Loucy (cell line): Measurements from ENCODE around the gene GK2.

ENCODE experiments used
- H2AFZ ChIP-seq: fragments of 200-600 bp; sonication (generic); 2 replicates; pipeline ENCODE4 v1.6.0; 2016; ENCODE audit warnings: antibody characterized with exemption, mild to moderate bottlenecking, low read length, moderate library complexity
- H3F3A ChIP-seq: fragments of 200-600 bp; 2 replicates; pipeline ENCODE4 v1.6.0; 2016; ENCODE audit warnings: antibody characterized with exemption, low read depth, mild to moderate bottlenecking
- H3K27me3 ChIP-seq: fragments of 200-600 bp; sonication (generic); 2 replicates; pipeline ENCODE4 v1.6.1; 2014; ENCODE audit warnings: low read length, mild to moderate bottlenecking; ENCODE audit not compliant: insufficient read depth, poor library complexity, severe bottlenecking
- H3K36me3 ChIP-seq: fragments of 200-600 bp; sonication (generic); 2 replicates; pipeline ENCODE4 v1.6.1; 2016; ENCODE audit warnings: low read length; ENCODE audit not compliant: insufficient read depth
- H3K4me1 ChIP-seq: fragments of 200-600 bp; sonication (generic); 2 replicates; pipeline ENCODE4 v1.5.1; 2014; ENCODE audit warnings: low read length, mild to moderate bottlenecking; ENCODE audit not compliant: insufficient read depth, poor library complexity, severe bottlenecking
- H3K4me2 ChIP-seq: fragments of 200-600 bp; sonication (generic); 2 replicates; pipeline ENCODE4 v1.6.0; 2014; ENCODE audit warnings: antibody characterized with exemption, low read length, low read depth, mild to moderate bottlenecking; ENCODE audit not compliant: poor library complexity, severe bottlenecking
- H3K4me3 ChIP-seq: fragments of 200-600 bp; sonication (generic); 2 replicates; pipeline ENCODE4 v1.5.1; 2014; ENCODE audit warnings: low read length, mild to moderate bottlenecking, mixed read lengths; ENCODE audit not compliant: poor library complexity, severe bottlenecking
- H3K79me2 ChIP-seq: fragments of 200-600 bp; sonication (generic); 2 replicates; pipeline ENCODE4 v1.6.1; 2014; ENCODE audit warnings: low read length; ENCODE audit not compliant: insufficient read depth
- H3K9ac ChIP-seq: fragments of 200-600 bp; sonication (generic); 2 replicates; pipeline ENCODE4 v1.6.0; 2014; ENCODE audit warnings: mild to moderate bottlenecking, low read depth, low read length, moderate library complexity; ENCODE audit not compliant: poor library complexity, severe bottlenecking
- H3K9me2 ChIP-seq: fragments of 200-600 bp; sonication (generic); replicated peaks from 2 replicates; pipeline ENCODE4 v1.6.1; 2016; ENCODE audit warnings: low read depth, low read length, mixed read lengths
- H3K9me3 ChIP-seq: fragments of 200-600 bp; sonication (generic); 2 replicates; pipeline ENCODE4 v1.6.1; 2014; ENCODE audit warnings: mild to moderate bottlenecking, antibody characterized with exemption, low read length, low read depth; ENCODE audit not compliant: insufficient read depth
- H4K20me1 ChIP-seq: fragments of 200-600 bp; sonication (generic); 2 replicates; pipeline ENCODE4 v1.6.0; 2014; ENCODE audit warnings: antibody characterized with exemption, low read length, mild to moderate bottlenecking; ENCODE audit not compliant: insufficient read depth, poor library complexity, severe bottlenecking
- CTCF ChIP-seq: fragments of 200-600 bp; sonication (generic); conservative IDR thresholded peaks from 2 replicates; pipeline ENCODE4 v1.5.1; 2014; ENCODE audit warnings: mild to moderate bottlenecking, antibody characterized with exemption, low read length
- EZH2phosphoT487 ChIP-seq: fragments of 200-600 bp; IDR thresholded peaks from 2 replicates; pipeline ENCODE4 v1.6.1; 2018; ENCODE audit warnings: antibody characterized with exemption, mild to moderate bottlenecking, moderate library complexity, borderline replicate concordance

GK2 gene

DNA sequence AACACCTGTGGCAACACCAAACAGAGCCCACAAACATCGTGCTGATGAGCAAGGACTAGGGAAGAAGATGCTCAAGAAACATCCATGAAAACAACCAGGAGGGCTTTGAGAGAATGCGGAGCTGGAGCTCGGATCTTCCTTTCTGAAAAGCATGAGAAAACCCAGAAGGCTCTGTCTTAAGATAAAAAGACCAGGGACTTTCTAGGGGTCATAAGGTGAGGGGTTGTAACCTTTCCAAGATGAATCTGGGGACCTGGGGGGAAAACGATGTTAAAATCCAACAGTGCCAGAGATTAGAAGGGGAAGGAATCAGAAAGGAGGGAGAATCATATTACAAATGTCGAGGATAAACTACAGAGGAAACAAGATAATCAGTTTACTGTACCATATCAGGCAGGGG, 10.1 kb downstream of the GK2 start:
- Histone ChIP-seq H3K9ac (no peak overlapping the region), H2AFZ (no peak overlapping the region), H3K9me2 (no peaks in the 10 kb centered on the region), H3F3A (no peaks in the 10 kb centered on the region), H3K4me3 (no peak overlapping the region), H3K4me1 (no peaks in the 10 kb centered on the region), H3K4me2 (no peak overlapping the region), H3K36me3 (no peaks in the 10 kb centered on the region), H3K79me2 (no peaks in the 10 kb centered on the region), H4K20me1 (no peaks in the 10 kb centered on the region), H3K9me3 (no peaks in the 10 kb centered on the region), H3K27me3 (no peaks in the 10 kb centered on the region)
- TF ChIP-seq EZH2phosphoT487 (no peak), CTCF (no peak)

DNA sequence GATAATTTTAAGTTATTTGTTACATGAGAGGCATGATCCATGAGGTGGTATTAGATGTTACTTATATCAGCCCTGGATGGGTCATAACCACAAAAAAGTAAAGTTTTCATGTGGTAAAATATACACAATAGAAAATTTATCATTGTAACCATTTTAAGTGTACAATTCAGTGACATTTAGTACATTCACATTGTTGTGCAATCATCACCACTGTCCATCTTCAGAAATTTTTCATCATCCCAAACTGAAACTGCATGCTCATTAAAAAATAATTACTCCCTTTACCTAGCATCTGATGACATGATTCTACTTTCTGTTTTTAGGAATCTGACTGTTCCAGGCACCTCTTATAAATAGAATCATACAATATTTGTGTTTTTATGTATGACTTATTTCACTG, 11.2 kb downstream of the GK2 start:
- Histone ChIP-seq H2AFZ (no peak overlapping the region), H3K4me3 (no peak overlapping the region), H3K4me2 (no peak overlapping the region), H3K36me3 (no peaks in the 10 kb centered on the region), H3K79me2 (no peaks in the 10 kb centered on the region), H3F3A (no peaks in the 10 kb centered on the region), H4K20me1 (no peaks in the 10 kb centered on the region), H3K9ac (no peak overlapping the region), H3K9me3 (no peaks in the 10 kb centered on the region), H3K27me3 (no peaks in the 10 kb centered on the region), H3K9me2 (no peaks in the 10 kb centered on the region), H3K4me1 (no peaks in the 10 kb centered on the region)
- TF ChIP-seq EZH2phosphoT487 (no peak), CTCF (no peak)

DNA sequence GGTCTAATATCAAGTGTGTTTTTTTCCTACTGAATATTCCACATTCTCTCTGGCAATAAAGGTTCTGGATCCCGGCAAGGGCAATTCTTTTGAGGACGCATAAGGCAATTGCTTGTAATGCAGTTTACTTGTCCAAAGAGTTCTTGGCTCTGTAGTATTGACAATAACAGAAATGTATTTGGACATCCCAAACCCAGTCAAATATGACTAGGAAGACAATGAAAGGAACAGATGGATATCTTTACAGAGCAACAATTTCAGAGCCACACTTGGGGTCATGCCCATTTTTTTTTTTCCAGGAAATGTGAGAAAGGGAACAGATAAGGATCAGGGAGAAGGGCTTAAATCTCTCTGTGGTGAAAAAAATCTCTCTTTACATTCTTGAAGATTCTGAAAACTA, 12.2 kb downstream of the GK2 start:
- no peak overlapping the region for H2AFZ ChIP-seq
- no peak overlapping the region for H3K4me2 ChIP-seq
- H3K79me2 ChIP-seq = no peaks in the 10 kb centered on the region
- no peaks in the 10 kb centered on the region for H3K9me2 ChIP-seq
- H3F3A ChIP-seq = no peaks in the 10 kb centered on the region
- no peaks in the 10 kb centered on the region for H3K4me1 ChIP-seq
- H3K4me3 ChIP-seq = no peak overlapping the region
- no peak overlapping the region for H3K9ac ChIP-seq
- no peaks in the 10 kb centered on the region for H4K20me1 ChIP-seq
- no peaks in the 10 kb centered on the region for H3K27me3 ChIP-seq
- H3K9me3 ChIP-seq = no peaks in the 10 kb centered on the region
- H3K36me3 ChIP-seq = no peaks in the 10 kb centered on the region
- TF ChIP-seq EZH2phosphoT487 = no peak
- TF ChIP-seq CTCF = no peak
